Colonic mucosa (tissue), 4 donors: Measurements from ENCODE around the gene FZD7. TPM values are rescaled to one million over a fixed set of nuclear protein-coding genes. Genes with fewer than 3 reads are reported as not detected.

Experiments used
- DNase-seq: peaks from one replicate; pipeline ENCODE4 v3.0.0-alpha.2; 2020
- H3K27ac ChIP-seq: fragments of 200-600 bp; one replicate; pipeline ENCODE4 v1.8.0; 2021
- H3K27me3 ChIP-seq: fragments of 200-600 bp; one replicate; pipeline ENCODE4 v1.8.0; 2021
- H3K36me3 ChIP-seq: fragments of 200-600 bp; one replicate; pipeline ENCODE4 v1.8.0; 2021
- H3K4me1 ChIP-seq: fragments of 200-600 bp; one replicate; pipeline ENCODE4 v1.8.0; 2021; ENCODE audit warnings: mild to moderate bottlenecking
- H3K4me3 ChIP-seq: fragments of 200-600 bp; one replicate; pipeline ENCODE4 v1.8.0; 2021
- H3K9ac ChIP-seq, 2 donors: one replicate each; pipeline ENCODE4 v1.7.0; 2013; ENCODE audit warnings: control low read depth in 2 of 2, low read depth in 2 of 2, low read length in 2 of 2
- H3K9me3 ChIP-seq: fragments of 200-600 bp; one replicate; pipeline ENCODE4 v1.8.0; 2021
- CTCF ChIP-seq: fragments of 200-600 bp; IDR thresholded peaks from one replicate; pipeline ENCODE4 v1.8.0; 2022; ENCODE audit warnings: antibody characterized with exemption, mild to moderate bottlenecking
- intact Hi-C: fragments of 100-400 bp; cut with DNase I; formaldehyde crosslinking; loops from one replicate; pipeline ENCODE4 v1.14.1; 2022
- total RNA-seq, 2 donors: library from RNA; stranded (reverse); fragmentation: NEBNext Ultra II Directional in 1 of 2; extraction: Animal tissue kit (Norgen Biotek cat#: 25700) in 1 of 2; gene quantifications; one replicate each; pipeline ENCODE4 v1.2.1, GENCODE V29; 2021
- donor health status: healthy.
- donor health status: DM: no; HTN: no; CAD: no.
- donor health status: DM: no; HTN: no; CAD: no.

FZD7 gene
- total RNA-seq, 2 donors from 2014 or later: 2.3 to 13.9 TPM

GRCh38 chr2:201987426-201987825 lies 46.2 kb upstream of the FZD7 start:
- Histone ChIP-seq H3K27me3 (no peaks in the 10 kb centered on the region), H3K27ac (no peak overlapping the region), H3K9ac (no peak overlapping the region), H3K9me3 (no peaks in the 10 kb centered on the region), H3K36me3 (no peaks in the 10 kb centered on the region), H3K4me3 (no peak overlapping the region), H3K4me1 (no peaks in the 10 kb centered on the region)
- no peak for DNase-seq
- intact Hi-C loops: no loop called here
- no peak for TF ChIP-seq CTCF

- no peak for DNase-seq
These were observed 43.6 kb upstream of the FZD7 start for GRCh38 chr2:201990069-201990468.

GRCh38 chr2:201992960-201993359 lies 40.7 kb upstream of the FZD7 start:
- Histone ChIP-seq H3K9ac (no peak overlapping the region), H3K27ac (no peak overlapping the region), H3K27me3 (no peaks in the 10 kb centered on the region), H3K4me3 (no peak overlapping the region), H3K36me3 (no peaks in the 10 kb centered on the region), H3K4me1 (peaks cover 2% of the 10 kb centered on the region), H3K9me3 (no peaks in the 10 kb centered on the region)
- DNase-seq: no peak
- TF ChIP-seq CTCF: no peak
- intact Hi-C loops: no loop called here

More at GRCh38 chr2:201990069-201990468, 43.6 kb upstream of the FZD7 start:
- H3K4me3 ChIP-seq: no peak overlapping the region
- no peaks in the 10 kb centered on the region for H3K9me3 ChIP-seq
- intact Hi-C loops: no loop called here
- no peaks in the 10 kb centered on the region for H3K27me3 ChIP-seq
- no peak for TF ChIP-seq CTCF
- no peak overlapping the region for H3K9ac ChIP-seq
- no peaks in the 10 kb centered on the region for H3K4me1 ChIP-seq
- no peak overlapping the region for H3K27ac ChIP-seq
- no peaks in the 10 kb centered on the region for H3K36me3 ChIP-seq

GRCh38 chr2:201994973-201995638 lies 38.5 kb upstream of the FZD7 start:
- no peak for DNase-seq
- Histone ChIP-seq H3K9ac (no peak overlapping the region), H3K4me1 (peaks cover 2% of the 10 kb centered on the region), H3K27ac (no peak overlapping the region), H3K27me3 (no peaks in the 10 kb centered on the region), H3K36me3 (no peaks in the 10 kb centered on the region), H3K4me3 (no peak overlapping the region), H3K9me3 (no peaks in the 10 kb centered on the region)
- TF ChIP-seq CTCF: no peak
- intact Hi-C loops: no loop called here

GRCh38 chr2:201996006-201996405 lies 37.6 kb upstream of the FZD7 start:
- TF ChIP-seq CTCF: no peak
- Histone ChIP-seq H3K36me3 (no peaks in the 10 kb centered on the region), H3K9me3 (no peaks in the 10 kb centered on the region), H3K4me3 (no peak overlapping the region), H3K27ac (no peak overlapping the region), H3K9ac (no peak overlapping the region), H3K27me3 (no peaks in the 10 kb centered on the region), H3K4me1 (peaks cover 2% of the 10 kb centered on the region)
- no peak for DNase-seq
- intact Hi-C loops: no loop called here
